CD4-positive, alpha-beta T cell (primary cell): ENCODE results near the gene EVC2. TPM values are rescaled to one million over a fixed set of nuclear protein-coding genes. Genes with fewer than 3 reads are reported as not detected.

ENCODE experiments used
- ATAC-seq: fragments of 200-7000 bp; cut with Tn5 transposase; one replicate; pipeline ENCODE4 v1.10.0; 2022; ENCODE audit warnings: mild to moderate bottlenecking; ENCODE audit not compliant: poor library complexity
- CTCF ChIA-PET: fragments of 350-600 bp; sonication (Branson Sonifier 250); formaldehyde crosslinking; loops from one replicate; lab custom pipeline; 2021; ENCODE audit warnings: antibody characterized with exemption, inconsistent platforms; lab: Charles Lee
- POLR2A ChIA-PET: fragments of 350-600 bp; sonication (Branson Sonifier 250); formaldehyde crosslinking; loops from one replicate; lab custom pipeline; 2021; ENCODE audit warnings: antibody characterized with exemption, inconsistent platforms; lab: Charles Lee
- DNase-seq, 14 experiments: peaks; one replicate each; pipeline ENCODE4 v3.0.0-alpha.2; 2013 to 2020; ENCODE audit warnings: mixed read lengths in 2 of 14
- H3K27ac ChIP-seq, 2 donors: one replicate each; pipeline versions ENCODE4 v1.5.1 to v1.7.0; 2013; ENCODE audit warnings: low read length in 2 of 2, low read depth in 1 of 2, mild to moderate bottlenecking in 1 of 2
- H3K27me3 ChIP-seq, 2 experiments: 1 replicate in 1 of 2; 2 replicates in 1 of 2; pipeline versions ENCODE4 v1.6.1 to v1.7.0; 2013; ENCODE audit warnings: low read length in 2 of 2, control low read depth in 1 of 2, mild to moderate bottlenecking in 1 of 2, moderate library complexity in 1 of 2; ENCODE audit not compliant: insufficient read depth in 2 of 2, control insufficient read depth in 1 of 2
- H3K36me3 ChIP-seq: one replicate; pipeline ENCODE4 v1.6.1; 2013; ENCODE audit warnings: low read length, control low read depth; ENCODE audit not compliant: insufficient read depth
- H3K4me1 ChIP-seq: one replicate; pipeline ENCODE4 v1.6.1; 2013; ENCODE audit warnings: low read length, control low read depth; ENCODE audit not compliant: insufficient read depth
- H3K4me3 ChIP-seq: one replicate; pipeline ENCODE4 v1.5.1; 2013; ENCODE audit warnings: mild to moderate bottlenecking, low read length, moderate library complexity
- H3K9me3 ChIP-seq, 2 experiments: 1 replicate in 1 of 2; 2 replicates in 1 of 2; pipeline versions ENCODE4 v1.6.1 to v1.7.0; 2013; ENCODE audit warnings: low read length in 2 of 2, mild to moderate bottlenecking in 2 of 2, control low read depth in 1 of 2, moderate library complexity in 1 of 2; ENCODE audit not compliant: control insufficient read depth in 1 of 2, insufficient read depth in 1 of 2
- H3K27ac Mint-ChIP-seq: one replicate; pipeline ENCODE4 v1.8.0; 2020; ENCODE audit warnings: mixed read lengths
- H3K27me3 Mint-ChIP-seq: one replicate; pipeline ENCODE4 v1.8.0; 2021; ENCODE audit warnings: mixed read lengths
- H3K36me3 Mint-ChIP-seq: one replicate; pipeline ENCODE4 v1.8.0; 2021; ENCODE audit warnings: low read depth, mixed read lengths
- H3K4me1 Mint-ChIP-seq: one replicate; pipeline ENCODE4 v1.8.0; 2021; ENCODE audit warnings: low read depth, mixed read lengths
- H3K4me3 Mint-ChIP-seq: one replicate; pipeline ENCODE4 v1.8.0; 2020; ENCODE audit warnings: mild to moderate bottlenecking, mixed read lengths
- H3K9me3 Mint-ChIP-seq: one replicate; pipeline ENCODE4 v1.8.0; 2020; ENCODE audit warnings: mixed read lengths
- CTCF ChIP-seq: fragments of 200-600 bp; IDR thresholded peaks from one replicate; pipeline ENCODE4 v1.8.0; 2022; ENCODE audit warnings: antibody characterized with exemption, mild to moderate bottlenecking
- intact Hi-C, 2 experiments: fragments of 100-400 bp; cut with DNase I in 1 of 2; cut with micrococcal nuclease in 1 of 2; formaldehyde crosslinking; loops; one replicate each; pipeline versions ENCODE4 v1.15.1 to v1.9.0; 2023 to 2025; cut with DNase I, micrococcal nuclease
- total RNA-seq, 174 experiments: library from RNA in 2 of 174; stranded (reverse) in 2 of 174; gene quantifications; one replicate each; pipeline ENCODE4 v1.2.3 and lab custom pipeline; 2021 to 2026

The EVC2 gene
- total RNA-seq, 2 experiments from 2014 or later = 1.1 to 1.3 TPM

- Mint-ChIP-seq H3K27me3 (peaks cover 5% of the 10 kb centered on the region), H3K27ac (no peak overlapping the region), H3K9me3 (no peaks in the 10 kb centered on the region), H3K4me3 (no peak overlapping the region), H3K4me1 (no peaks in the 10 kb centered on the region), H3K36me3 (no peaks in the 10 kb centered on the region)
- TF ChIP-seq CTCF = no peak
- ATAC-seq (no peak), DNase-seq (no peak)
- no peaks in the 10 kb centered on the region for H3K27me3 ChIP-seq
- no peak overlapping the region for H3K27ac ChIP-seq
- no peak overlapping the region for H3K4me3 ChIP-seq
- intact Hi-C loops = no loop called here
- no peaks in the 10 kb centered on the region for H3K4me1 ChIP-seq
- CTCF ChIA-PET = no interaction called here
- no peaks in the 10 kb centered on the region for H3K36me3 ChIP-seq
- H3K9me3 ChIP-seq = peaks cover 0 to 5% of the 10 kb centered on the region in 2 experiments
- POLR2A ChIA-PET = no interaction called here
These were observed 16.0 kb upstream of the EVC2 start for GRCh38 chr4:5724377-5724776.

GRCh38 chr4:5722328-5722727 lies 14.0 kb upstream of the EVC2 start:
- H3K36me3 Mint-ChIP-seq = no peaks in the 10 kb centered on the region
- POLR2A ChIA-PET = no interaction called here
- H3K9me3 Mint-ChIP-seq = peaks cover 3% of the 10 kb centered on the region
- ATAC-seq (no peak), DNase-seq (no peak)
- TF ChIP-seq CTCF = no peak
- Histone ChIP-seq H3K27me3 (no peaks in the 10 kb centered on the region), H3K36me3 (no peaks in the 10 kb centered on the region), H3K4me3 (no peak overlapping the region), H3K27ac (no peak overlapping the region), H3K4me1 (no peaks in the 10 kb centered on the region), H3K9me3 (peaks cover 0 to 10% of the 10 kb centered on the region in 2 experiments)
- H3K27ac Mint-ChIP-seq = no peak overlapping the region
- intact Hi-C loops = no loop called here
- CTCF ChIA-PET = no interaction called here
- H3K27me3 Mint-ChIP-seq = peaks cover 8% of the 10 kb centered on the region
- no peaks in the 10 kb centered on the region for H3K4me1 Mint-ChIP-seq
- no peak overlapping the region for H3K4me3 Mint-ChIP-seq

GRCh38 chr4:5721923-5722322 lies 13.6 kb upstream of the EVC2 start:
- no peaks in the 10 kb centered on the region for H3K4me1 Mint-ChIP-seq
- intact Hi-C loops = no loop called here
- Histone ChIP-seq H3K9me3 (peaks cover 0 to 10% of the 10 kb centered on the region in 2 experiments), H3K4me3 (no peak overlapping the region), H3K27ac (no peak overlapping the region), H3K4me1 (no peaks in the 10 kb centered on the region), H3K27me3 (no peaks in the 10 kb centered on the region), H3K36me3 (no peaks in the 10 kb centered on the region)
- no peaks in the 10 kb centered on the region for H3K36me3 Mint-ChIP-seq
- ATAC-seq (no peak), DNase-seq (no peak)
- peaks cover 3% of the 10 kb centered on the region for H3K9me3 Mint-ChIP-seq
- no peak overlapping the region for H3K4me3 Mint-ChIP-seq
- TF ChIP-seq CTCF = no peak
- ChIA-PET POLR2A (no interaction called here), CTCF (no interaction called here)
- H3K27me3 Mint-ChIP-seq = peaks cover 8% of the 10 kb centered on the region
- H3K27ac Mint-ChIP-seq = no peak overlapping the region
